Subcutaneous abdominal adipose tissue (tissue), 5 donors: ENCODE data around the gene PTPRD.

Source experiments
- H3K27ac ChIP-seq: one replicate; pipeline ENCODE4 v1.7.0; 2013; ENCODE audit warnings: low read depth, mild to moderate bottlenecking, inconsistent platforms, low read length, moderate library complexity
- H3K27me3 ChIP-seq, 5 donors: one replicate each; pipeline ENCODE4 v1.7.0; 2013; ENCODE audit warnings: low read length in 5 of 5, inconsistent platforms in 1 of 5; ENCODE audit not compliant: control insufficient read depth in 5 of 5, insufficient read depth in 4 of 5
- H3K36me3 ChIP-seq, 5 donors: one replicate each; pipeline ENCODE4 v1.7.0; 2013; ENCODE audit warnings: low read length in 5 of 5; ENCODE audit not compliant: control insufficient read depth in 5 of 5, insufficient read depth in 5 of 5
- H3K4me1 ChIP-seq, 5 donors: one replicate each; pipeline ENCODE4 v1.7.0; 2013; ENCODE audit warnings: low read length in 5 of 5, mild to moderate bottlenecking in 3 of 5, moderate library complexity in 1 of 5; ENCODE audit not compliant: control insufficient read depth in 5 of 5, insufficient read depth in 5 of 5
- H3K4me3 ChIP-seq, 5 donors: one replicate each; pipeline ENCODE4 v1.7.0; 2013; ENCODE audit warnings: low read length in 5 of 5, low read depth in 1 of 5
- H3K9ac ChIP-seq, 5 donors: one replicate each; pipeline ENCODE4 v1.7.0; 2013; ENCODE audit warnings: low read length in 5 of 5, mild to moderate bottlenecking in 4 of 5, moderate library complexity in 3 of 5
- H3K9me3 ChIP-seq, 5 donors: one replicate each; pipeline ENCODE4 v1.7.0; 2013; ENCODE audit warnings: low read length in 5 of 5; ENCODE audit not compliant: control insufficient read depth in 5 of 5
- donor health status: healthy.
- donor health status: healthy.
- donor health status: healthy.
- donor health status: healthy.
- donor health status: healthy.

Gene PTPRD

DNA sequence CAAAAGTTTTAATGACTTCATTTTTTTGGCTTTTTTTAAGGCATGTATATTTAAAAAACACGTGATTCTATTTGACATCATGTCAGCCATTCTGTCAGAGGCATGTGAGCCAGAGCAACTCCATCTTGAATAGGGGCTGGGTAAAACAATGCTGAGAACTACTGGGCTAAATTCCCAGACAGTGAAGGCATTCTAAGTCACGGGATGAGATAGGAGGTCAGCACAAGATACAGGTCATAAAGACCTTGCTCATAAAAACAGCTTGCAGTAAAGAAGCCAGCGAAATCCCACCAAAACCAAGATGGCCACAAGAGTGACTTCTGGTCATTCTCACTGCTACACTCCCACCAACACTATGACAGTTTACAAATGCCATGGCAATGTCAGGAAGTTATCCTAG is 1812.6 kb downstream of the PTPRD start:
- H3K9me3 ChIP-seq = no peaks in the 10 kb centered on the region
- no peaks in the 10 kb centered on the region for H3K36me3 ChIP-seq
- no peak overlapping the region for H3K4me3 ChIP-seq
- no peaks in the 10 kb centered on the region for H3K4me1 ChIP-seq
- no peaks in the 10 kb centered on the region for H3K27me3 ChIP-seq
- no peak overlapping the region for H3K9ac ChIP-seq
- H3K27ac ChIP-seq = no peak overlapping the region

DNA sequence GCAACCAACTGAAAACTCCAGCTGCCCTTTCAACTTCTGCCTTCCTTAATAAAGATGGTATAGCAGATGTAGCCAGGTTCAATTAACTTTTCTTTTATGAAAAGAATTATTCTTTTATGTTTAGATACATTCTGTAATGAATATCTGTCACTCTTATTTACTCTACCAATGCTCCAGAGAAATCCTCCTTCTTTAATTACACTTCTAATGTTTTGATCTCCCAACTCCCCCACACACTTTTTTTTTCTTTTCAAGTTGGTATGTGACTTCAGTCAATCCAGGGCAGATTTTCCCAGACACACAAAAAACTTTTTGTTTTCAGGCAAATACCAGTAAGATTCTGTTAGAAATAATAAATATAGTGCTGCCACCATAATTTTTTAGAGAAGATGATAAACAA is 1813.2 kb downstream of the PTPRD start:
- peaks cover 0 to under 1% (median 0%) of the 10 kb centered on the region in 5 donors for H3K9me3 ChIP-seq
- no peak overlapping the region for H3K4me3 ChIP-seq
- no peak overlapping the region for H3K27ac ChIP-seq
- no peaks in the 10 kb centered on the region for H3K4me1 ChIP-seq
- no peaks in the 10 kb centered on the region for H3K36me3 ChIP-seq
- H3K9ac ChIP-seq = no peak overlapping the region
- H3K27me3 ChIP-seq = no peaks in the 10 kb centered on the region

DNA sequence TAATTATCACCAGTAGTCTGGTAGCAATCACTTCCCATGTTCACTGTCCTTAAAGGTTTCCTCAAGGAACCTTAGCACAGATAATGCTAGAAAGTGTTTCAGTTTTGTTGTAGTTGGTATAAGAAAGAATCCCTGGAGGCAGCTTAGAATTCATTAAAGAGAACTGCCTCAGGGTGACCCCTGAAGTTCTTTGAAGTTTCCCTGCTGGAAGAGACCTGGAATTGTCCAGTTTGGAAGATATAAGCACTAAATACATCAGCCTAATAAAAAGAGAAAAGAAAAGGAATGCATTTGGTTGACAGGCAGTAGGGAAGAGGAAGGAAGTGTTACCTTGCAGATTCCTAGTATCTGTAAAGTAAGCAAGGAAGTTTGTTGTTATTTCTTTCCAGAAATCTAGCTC is 1813.6 kb downstream of the PTPRD start:
- H3K4me1 ChIP-seq = no peaks in the 10 kb centered on the region
- peaks cover 0 to 2% (median 0%) of the 10 kb centered on the region in 5 donors for H3K9me3 ChIP-seq
- no peak overlapping the region for H3K4me3 ChIP-seq
- H3K27ac ChIP-seq = no peak overlapping the region
- H3K36me3 ChIP-seq = no peaks in the 10 kb centered on the region
- H3K9ac ChIP-seq = no peak overlapping the region
- no peaks in the 10 kb centered on the region for H3K27me3 ChIP-seq

DNA sequence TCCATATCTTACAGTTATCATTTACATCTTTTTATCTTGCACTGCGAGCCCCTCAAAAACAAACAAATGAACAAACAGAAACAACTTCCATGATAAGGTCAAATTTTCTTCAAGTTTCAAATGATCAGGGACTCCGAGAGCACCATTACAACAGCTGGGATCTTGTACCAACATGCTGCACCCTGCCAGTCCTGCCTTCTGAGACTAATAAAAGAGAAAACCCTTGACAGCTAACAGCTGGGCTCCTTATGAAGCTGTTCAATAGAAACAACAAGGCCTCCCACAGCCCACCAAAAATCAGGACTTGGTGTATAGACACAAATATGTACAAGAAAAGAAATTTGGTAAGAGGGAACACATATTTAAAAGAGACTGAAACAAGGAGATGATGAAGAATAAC is 1828.0 kb downstream of the PTPRD start:
- Histone ChIP-seq H3K4me1 (no peaks in the 10 kb centered on the region), H3K27me3 (no peaks in the 10 kb centered on the region), H3K4me3 (no peak overlapping the region), H3K36me3 (no peaks in the 10 kb centered on the region), H3K27ac (no peak overlapping the region), H3K9ac (no peak overlapping the region), H3K9me3 (no peaks in the 10 kb centered on the region)

DNA sequence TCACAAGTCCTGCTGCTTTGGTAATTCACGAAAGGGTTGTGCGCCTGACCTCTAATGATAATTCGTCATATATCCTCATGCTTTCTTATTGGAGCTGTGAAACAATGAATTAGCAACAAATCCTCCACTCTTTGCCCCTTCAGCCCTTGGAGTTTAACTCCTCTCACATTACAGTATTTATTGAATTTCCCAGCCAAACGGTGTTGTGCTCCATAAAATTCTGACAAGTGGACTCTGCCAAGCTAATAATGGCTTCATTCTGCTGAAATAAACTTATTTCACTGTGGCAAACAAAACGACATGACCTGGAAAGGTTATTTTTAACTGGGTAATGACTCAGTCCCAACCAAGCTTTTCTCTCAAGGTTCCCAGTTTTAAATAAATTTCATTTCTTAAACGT is 1828.9 kb downstream of the PTPRD start:
- Histone ChIP-seq H3K9me3 (no peaks in the 10 kb centered on the region), H3K27ac (no peak overlapping the region), H3K27me3 (no peaks in the 10 kb centered on the region), H3K36me3 (no peaks in the 10 kb centered on the region), H3K4me1 (no peaks in the 10 kb centered on the region), H3K9ac (no peak overlapping the region), H3K4me3 (no peak overlapping the region)

DNA sequence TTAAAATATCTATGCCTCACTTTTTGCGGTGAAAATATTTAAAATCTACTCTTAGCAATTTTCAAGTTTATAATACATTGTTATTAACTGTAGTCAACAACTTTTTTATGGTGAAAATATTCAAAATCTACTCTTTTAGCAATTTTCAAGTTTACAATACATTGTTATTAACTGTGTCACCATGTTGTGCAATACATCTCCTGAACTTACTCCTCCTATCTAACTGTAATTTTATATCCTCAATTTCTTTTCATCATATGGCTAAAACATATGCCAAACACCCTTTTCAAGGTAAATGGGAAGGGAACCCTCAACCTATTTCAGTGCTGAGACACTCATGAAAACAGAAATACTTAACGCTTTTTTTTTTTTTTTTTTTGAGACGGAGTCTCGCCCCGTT is 1830.6 kb downstream of the PTPRD start:
- Histone ChIP-seq H3K4me1 (no peaks in the 10 kb centered on the region), H3K4me3 (no peak overlapping the region), H3K36me3 (no peaks in the 10 kb centered on the region), H3K9me3 (no peaks in the 10 kb centered on the region), H3K27me3 (no peaks in the 10 kb centered on the region), H3K9ac (no peak overlapping the region), H3K27ac (no peak overlapping the region)

DNA sequence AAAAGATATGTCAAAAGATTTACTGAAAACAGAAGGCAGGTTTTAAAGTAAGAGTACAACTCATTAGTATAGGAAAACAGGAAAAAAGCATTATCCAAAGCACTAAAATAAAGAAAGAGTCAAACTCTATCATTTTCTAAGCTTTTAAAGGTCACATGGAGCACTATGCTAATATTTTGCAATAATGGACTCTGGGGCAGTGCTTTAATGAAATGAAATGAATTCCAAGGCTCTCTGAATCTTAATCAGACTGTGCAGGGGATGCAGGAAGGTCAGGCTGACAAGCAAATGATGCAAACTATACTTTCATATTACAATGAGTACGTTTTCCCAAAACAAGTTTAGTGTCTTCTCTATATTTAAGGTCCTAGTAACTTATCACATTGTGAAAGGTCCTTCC is 1831.3 kb downstream of the PTPRD start:
- Histone ChIP-seq H3K4me3 (no peak overlapping the region), H3K4me1 (no peaks in the 10 kb centered on the region), H3K9me3 (no peaks in the 10 kb centered on the region), H3K9ac (no peak overlapping the region), H3K36me3 (no peaks in the 10 kb centered on the region), H3K27ac (no peak overlapping the region), H3K27me3 (no peaks in the 10 kb centered on the region)

DNA sequence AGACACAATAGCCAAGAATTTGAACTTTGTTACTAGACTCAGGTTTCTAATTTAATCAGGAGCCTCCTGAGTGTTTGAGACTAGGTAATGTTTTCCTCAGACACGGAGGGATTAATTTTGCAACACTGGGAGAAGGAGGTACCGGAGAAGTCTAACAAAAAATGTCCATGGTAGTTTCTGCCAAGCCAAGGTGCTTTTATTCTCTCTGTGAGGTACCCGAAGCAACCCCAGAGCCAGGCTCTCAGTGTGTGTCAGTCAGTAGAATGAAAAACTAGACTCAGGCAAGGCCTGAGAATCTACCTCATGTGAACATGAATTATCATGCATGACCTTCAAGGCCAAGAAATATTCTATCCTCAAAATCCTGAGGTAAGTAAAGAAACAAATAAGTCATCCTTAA is 1832.4 kb downstream of the PTPRD start:
- Histone ChIP-seq H3K36me3 (no peaks in the 10 kb centered on the region), H3K4me3 (no peak overlapping the region), H3K9ac (no peak overlapping the region), H3K9me3 (no peaks in the 10 kb centered on the region), H3K27ac (no peak overlapping the region), H3K4me1 (no peaks in the 10 kb centered on the region), H3K27me3 (no peaks in the 10 kb centered on the region)

DNA sequence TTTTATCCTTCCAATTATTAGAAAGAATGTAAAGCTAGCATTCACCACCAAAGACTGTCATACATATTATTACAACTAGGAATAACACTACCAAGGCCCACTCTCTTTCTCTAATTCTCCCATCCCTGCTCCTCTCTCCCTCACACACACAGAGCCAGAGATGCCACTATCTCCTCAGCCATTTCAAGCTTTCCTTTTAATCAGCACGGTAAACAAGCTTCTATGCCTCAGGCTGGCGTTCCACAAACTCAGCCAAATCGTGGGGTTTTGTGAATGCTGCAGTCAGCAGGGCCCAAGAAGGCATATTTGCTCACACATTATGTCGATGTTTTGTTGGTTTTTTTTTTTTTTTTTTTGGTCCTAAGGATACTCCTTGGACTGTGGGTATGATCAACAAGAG is 1833.3 kb downstream of the PTPRD start:
- H3K4me1 ChIP-seq = no peaks in the 10 kb centered on the region
- no peak overlapping the region for H3K4me3 ChIP-seq
- H3K36me3 ChIP-seq = no peaks in the 10 kb centered on the region
- no peaks in the 10 kb centered on the region for H3K9me3 ChIP-seq
- no peak overlapping the region for H3K9ac ChIP-seq
- H3K27me3 ChIP-seq = no peaks in the 10 kb centered on the region
- H3K27ac ChIP-seq = no peak overlapping the region

DNA sequence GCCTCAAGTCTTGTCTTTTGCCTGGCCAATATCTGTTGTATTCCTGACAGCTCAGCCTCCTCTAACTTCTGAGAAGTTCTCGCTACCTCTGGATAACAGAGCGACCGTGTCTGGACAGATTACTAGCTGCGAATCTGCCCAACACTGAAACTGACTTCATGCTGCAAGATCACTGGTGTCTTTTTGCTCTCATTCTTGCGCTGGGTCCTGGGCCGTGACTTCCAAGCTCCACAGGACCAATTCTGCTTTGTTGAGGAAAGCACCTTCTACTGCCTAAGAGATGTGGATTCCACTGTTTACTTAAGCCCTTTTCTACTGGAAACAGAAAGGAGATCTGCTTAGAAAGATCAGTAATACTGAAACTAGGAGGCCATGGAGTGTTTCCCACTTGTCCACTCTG is 1834.4 kb downstream of the PTPRD start:
- no peak overlapping the region for H3K9ac ChIP-seq
- no peaks in the 10 kb centered on the region for H3K36me3 ChIP-seq
- H3K27ac ChIP-seq = no peak overlapping the region
- no peaks in the 10 kb centered on the region for H3K9me3 ChIP-seq
- H3K4me1 ChIP-seq = no peaks in the 10 kb centered on the region
- H3K27me3 ChIP-seq = no peaks in the 10 kb centered on the region
- H3K4me3 ChIP-seq = no peak overlapping the region

DNA sequence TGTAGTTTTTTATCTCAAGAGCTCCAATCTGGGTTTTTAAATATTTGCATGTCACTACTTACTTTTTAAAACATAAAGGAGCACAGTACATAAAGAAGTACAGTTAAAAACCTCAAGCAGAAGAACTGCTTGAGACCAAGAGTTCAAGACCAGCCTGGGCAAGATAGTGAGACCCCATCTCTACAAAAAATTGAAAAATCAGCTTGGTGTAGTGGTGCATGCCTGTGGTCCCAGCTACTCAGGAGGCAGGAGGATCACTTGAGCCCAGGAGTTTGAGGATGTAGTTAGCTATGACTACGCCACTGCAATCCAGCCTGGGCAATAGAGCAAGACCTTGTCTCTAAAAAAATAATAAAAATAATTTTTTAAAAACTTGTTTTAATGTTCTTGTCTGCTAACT is 1840.5 kb downstream of the PTPRD start:
- Histone ChIP-seq H3K9me3 (no peaks in the 10 kb centered on the region), H3K27me3 (no peaks in the 10 kb centered on the region), H3K9ac (no peak overlapping the region), H3K36me3 (no peaks in the 10 kb centered on the region), H3K27ac (no peak overlapping the region), H3K4me3 (no peak overlapping the region), H3K4me1 (no peaks in the 10 kb centered on the region)
